PC-9 (cell line): ENCODE data around the gene PLB1.

Experiments used
- EZH2 ChIP-seq: fragments of 200-600 bp; sonication (generic); IDR thresholded peaks from 2 replicates; pipeline ENCODE4 v1.8.0; 2017; ENCODE audit warnings: antibody characterized with exemption, low read depth
- TF ChIP-seq, protein P1 (sequence below): fragments of 200-600 bp; sonication (generic); conservative IDR thresholded peaks from 2 replicates; pipeline ENCODE4 v1.6.1; 2017; ENCODE audit warnings: mixed run types, antibody characterized with exemption, mild to moderate bottlenecking, moderate library complexity

DNA sequence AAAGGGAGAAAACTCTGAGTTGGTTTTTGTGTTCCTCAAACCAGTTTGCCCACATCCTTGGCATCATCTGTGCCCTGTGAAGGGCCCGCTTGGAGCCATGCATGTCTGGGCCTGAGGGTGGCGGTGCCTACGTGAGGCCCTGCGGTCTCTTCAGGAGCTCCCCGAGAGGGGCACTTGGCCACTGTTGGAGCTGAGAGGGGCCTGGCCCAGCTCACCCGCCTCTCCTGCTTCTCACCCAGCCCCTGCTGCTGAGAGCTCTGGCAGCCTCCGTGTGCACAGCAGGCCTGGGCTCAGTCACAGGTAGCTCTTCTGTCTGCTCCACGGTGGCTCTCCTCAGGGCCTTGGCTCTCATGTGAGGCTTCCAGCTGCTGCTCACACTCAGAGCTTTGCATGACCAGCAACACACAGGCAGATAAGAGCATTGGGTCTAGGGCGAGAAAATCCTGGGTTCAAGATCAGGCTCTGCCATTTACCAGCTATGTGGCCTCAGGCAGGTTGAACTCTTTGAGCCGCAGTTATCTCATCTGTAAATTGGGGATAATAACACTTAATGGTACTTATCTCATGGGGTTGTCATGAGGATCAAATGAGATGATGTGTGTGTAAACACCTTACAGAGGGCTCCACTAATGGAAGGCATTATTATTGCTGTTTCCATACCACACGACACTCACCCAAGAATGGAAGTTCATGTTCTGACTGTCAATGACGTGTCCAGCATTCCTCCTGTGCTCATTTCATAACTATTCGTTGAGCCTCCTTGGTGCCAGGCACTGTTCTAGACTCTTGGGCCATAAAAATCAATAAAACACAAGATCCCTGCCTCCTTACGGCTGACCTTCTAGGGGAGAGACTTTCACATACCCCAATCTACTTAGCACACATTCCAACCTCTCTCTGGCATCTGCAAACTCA, 41.6 kb upstream of the PLB1 start:
- TF ChIP-seq, protein P1, sequence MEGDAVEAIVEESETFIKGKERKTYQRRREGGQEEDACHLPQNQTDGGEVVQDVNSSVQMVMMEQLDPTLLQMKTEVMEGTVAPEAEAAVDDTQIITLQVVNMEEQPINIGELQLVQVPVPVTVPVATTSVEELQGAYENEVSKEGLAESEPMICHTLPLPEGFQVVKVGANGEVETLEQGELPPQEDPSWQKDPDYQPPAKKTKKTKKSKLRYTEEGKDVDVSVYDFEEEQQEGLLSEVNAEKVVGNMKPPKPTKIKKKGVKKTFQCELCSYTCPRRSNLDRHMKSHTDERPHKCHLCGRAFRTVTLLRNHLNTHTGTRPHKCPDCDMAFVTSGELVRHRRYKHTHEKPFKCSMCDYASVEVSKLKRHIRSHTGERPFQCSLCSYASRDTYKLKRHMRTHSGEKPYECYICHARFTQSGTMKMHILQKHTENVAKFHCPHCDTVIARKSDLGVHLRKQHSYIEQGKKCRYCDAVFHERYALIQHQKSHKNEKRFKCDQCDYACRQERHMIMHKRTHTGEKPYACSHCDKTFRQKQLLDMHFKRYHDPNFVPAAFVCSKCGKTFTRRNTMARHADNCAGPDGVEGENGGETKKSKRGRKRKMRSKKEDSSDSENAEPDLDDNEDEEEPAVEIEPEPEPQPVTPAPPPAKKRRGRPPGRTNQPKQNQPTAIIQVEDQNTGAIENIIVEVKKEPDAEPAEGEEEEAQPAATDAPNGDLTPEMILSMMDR, result no peak
- TF ChIP-seq EZH2, result no peak
